Measurements from ENCODE around the gene YOD1.

Gene YOD1

DNA sequence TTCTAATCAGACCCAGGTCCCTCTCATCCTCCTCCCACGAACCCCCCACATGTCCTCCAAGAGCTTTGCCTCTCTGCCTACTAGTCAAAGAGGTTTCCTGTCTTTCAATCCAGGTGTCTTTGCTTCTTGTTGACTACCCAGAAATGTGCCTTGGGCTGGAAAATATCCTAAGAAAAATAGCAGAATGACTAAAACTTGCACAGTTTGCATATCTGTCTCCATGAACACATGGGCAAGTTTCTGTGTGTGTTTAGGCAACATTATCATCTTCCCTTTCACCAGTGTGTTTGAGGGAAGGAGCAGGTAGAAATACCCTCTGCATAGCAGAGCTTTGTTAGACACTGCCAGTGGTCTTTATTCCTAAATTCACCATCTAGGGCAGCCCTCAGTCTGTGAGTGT lies 20.0 kb downstream of the YOD1 start:
- Mint-ChIP-seq H3K9me3 (no peaks in the 10 kb centered on the region), H3K27me3 (ENCODE audit: low read depth, poor library complexity) (peaks cover 62% of the 10 kb centered on the region), H3K4me1 (peaks cover 26% of the 10 kb centered on the region), H3K4me3 (no peak overlapping the region), H3K27ac (no peak overlapping the region), H3K36me3 (ENCODE audit: low read depth) (no peaks in the 10 kb centered on the region)
- no peak for DNase-seq
- TF ChIP-seq, protein P1, sequence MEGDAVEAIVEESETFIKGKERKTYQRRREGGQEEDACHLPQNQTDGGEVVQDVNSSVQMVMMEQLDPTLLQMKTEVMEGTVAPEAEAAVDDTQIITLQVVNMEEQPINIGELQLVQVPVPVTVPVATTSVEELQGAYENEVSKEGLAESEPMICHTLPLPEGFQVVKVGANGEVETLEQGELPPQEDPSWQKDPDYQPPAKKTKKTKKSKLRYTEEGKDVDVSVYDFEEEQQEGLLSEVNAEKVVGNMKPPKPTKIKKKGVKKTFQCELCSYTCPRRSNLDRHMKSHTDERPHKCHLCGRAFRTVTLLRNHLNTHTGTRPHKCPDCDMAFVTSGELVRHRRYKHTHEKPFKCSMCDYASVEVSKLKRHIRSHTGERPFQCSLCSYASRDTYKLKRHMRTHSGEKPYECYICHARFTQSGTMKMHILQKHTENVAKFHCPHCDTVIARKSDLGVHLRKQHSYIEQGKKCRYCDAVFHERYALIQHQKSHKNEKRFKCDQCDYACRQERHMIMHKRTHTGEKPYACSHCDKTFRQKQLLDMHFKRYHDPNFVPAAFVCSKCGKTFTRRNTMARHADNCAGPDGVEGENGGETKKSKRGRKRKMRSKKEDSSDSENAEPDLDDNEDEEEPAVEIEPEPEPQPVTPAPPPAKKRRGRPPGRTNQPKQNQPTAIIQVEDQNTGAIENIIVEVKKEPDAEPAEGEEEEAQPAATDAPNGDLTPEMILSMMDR (IDR thresholded peaks at IDR 0.05), result no peak

DNA sequence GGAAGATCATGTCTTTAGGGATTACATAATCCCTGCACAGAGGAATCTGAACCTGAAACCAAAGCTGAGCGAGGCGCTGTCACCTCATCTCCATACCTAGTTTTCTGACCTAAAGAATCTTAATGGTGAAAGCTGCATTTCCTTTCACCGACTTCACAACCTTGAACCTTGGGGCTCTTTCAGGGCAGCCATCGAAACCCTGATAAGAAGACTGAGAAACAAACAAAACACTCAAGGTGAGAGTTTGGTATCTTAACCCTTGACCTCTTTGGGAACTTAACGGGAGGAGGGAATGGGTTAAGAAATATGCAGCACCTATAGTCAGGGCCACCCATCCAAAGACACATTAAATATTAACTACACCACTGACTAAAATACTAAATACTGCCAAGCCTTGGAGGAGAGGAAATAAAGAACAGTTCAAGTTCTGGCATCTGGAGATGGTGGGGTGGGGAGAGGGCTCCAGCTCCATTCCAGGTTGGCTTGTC lies 20.4 kb downstream of the YOD1 start:
- TF ChIP-seq, protein P1 (IDR thresholded peaks at IDR 0.05), result no peak
- Mint-ChIP-seq H3K9me3 (no peaks in the 10 kb centered on the region), H3K27me3 (ENCODE audit: low read depth, poor library complexity) (peaks cover 62% of the 10 kb centered on the region), H3K4me1 (peaks cover 30% of the 10 kb centered on the region), H3K4me3 (no peak overlapping the region), H3K27ac (no peak overlapping the region), H3K36me3 (ENCODE audit: low read depth) (no peaks in the 10 kb centered on the region)
- DNase-seq, result no peak

GRCh38 chr1:207029701-207030521 lies 21.1 kb downstream of the YOD1 start:
- Mint-ChIP-seq H3K4me1 (peaks cover 36% of the 10 kb centered on the region), H3K27me3 (ENCODE audit: low read depth, poor library complexity) (peaks cover 58% of the 10 kb centered on the region), H3K36me3 (ENCODE audit: low read depth) (no peaks in the 10 kb centered on the region), H3K9me3 (no peaks in the 10 kb centered on the region), H3K4me3 (no peak overlapping the region), H3K27ac (no peak overlapping the region)
- TF ChIP-seq, protein P1 (IDR thresholded peaks at IDR 0.05), result no peak
- DNase-seq, result no peak

DNA sequence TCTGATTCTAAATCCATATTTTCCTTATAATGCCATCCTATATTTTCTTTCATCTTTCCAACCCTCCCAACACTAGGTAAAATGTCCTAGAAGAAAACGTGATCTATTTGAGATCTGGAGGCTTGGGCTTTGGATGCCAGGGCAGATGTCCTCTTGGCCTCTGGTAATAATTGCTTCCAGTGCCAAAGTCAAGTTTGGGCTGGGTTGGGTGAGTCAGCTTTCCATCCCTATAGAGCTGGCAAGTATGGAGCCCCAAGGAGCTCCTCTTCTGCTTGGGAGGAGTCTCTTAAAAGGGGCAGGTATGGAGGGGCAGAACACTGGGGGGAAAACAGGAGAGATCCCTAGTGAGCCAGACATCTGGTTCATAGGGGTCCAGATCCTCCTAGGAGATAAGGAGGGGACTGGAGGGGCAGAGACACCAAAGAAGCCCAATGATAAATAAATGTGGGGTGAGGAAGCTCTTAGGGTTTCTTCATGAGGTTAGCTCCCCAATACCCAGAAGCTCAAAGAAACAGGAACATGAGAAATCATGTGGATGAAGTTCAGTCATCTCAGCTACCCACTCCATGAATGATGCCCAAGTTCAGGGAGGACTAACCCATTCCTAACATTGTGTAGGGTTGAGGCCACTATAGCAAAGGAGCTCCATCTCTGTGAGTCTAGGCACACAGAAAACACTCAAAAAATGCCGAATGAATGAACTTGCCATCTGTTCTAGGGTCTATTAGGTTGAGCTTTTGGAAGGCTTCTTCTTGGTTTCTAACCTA lies 21.9 kb downstream of the YOD1 start:
- Mint-ChIP-seq H3K36me3 (ENCODE audit: low read depth) (no peaks in the 10 kb centered on the region), H3K9me3 (no peaks in the 10 kb centered on the region), H3K4me3 (no peak overlapping the region), H3K27ac (no peak overlapping the region), H3K27me3 (ENCODE audit: low read depth, poor library complexity) (peaks cover 50% of the 10 kb centered on the region), H3K4me1 (peaks cover 43% of the 10 kb centered on the region)
- TF ChIP-seq, protein P1 (IDR thresholded peaks at IDR 0.05), result no peak
- DNase-seq, result no peak

DNA sequence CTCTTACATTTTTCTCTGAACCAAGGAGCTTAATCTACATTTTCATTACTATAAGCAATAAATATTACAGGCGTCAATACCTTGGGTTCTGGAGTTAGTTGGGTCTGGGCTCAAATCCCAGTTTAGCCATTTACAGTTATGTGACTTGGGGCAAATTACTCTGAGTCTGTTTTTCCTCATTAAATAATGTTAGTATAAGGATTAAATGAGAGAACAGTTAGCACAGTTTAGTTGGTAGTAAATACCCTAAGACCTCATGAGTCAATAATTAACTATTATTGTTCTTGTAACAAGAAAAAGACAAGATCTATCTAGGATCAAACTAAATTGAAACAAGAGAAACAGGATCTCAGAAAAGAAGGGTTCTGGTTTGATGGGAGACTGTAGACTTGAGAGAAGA lies 23.1 kb downstream of the YOD1 start:
- no peak overlapping the region for H3K27ac Mint-ChIP-seq
- peaks cover 36% of the 10 kb centered on the region for H3K4me1 Mint-ChIP-seq
- H3K36me3 Mint-ChIP-seq (ENCODE audit: low read depth), result no peaks in the 10 kb centered on the region
- H3K27me3 Mint-ChIP-seq (ENCODE audit: low read depth, poor library complexity), result peaks cover 47% of the 10 kb centered on the region
- H3K9me3 Mint-ChIP-seq, result no peaks in the 10 kb centered on the region
- H3K4me3 Mint-ChIP-seq, result no peak overlapping the region
- DNase-seq, result no peak
- TF ChIP-seq, protein P1 (IDR thresholded peaks at IDR 0.05), result no peak
